Right hindlimb (tissue), 1 donor: ENCODE results near the gene LIMS2.

Experiments used
- DNase-seq: peaks from one replicate; pipeline ENCODE4 v3.0.0-alpha.2; 2018

LIMS2 gene

DNA sequence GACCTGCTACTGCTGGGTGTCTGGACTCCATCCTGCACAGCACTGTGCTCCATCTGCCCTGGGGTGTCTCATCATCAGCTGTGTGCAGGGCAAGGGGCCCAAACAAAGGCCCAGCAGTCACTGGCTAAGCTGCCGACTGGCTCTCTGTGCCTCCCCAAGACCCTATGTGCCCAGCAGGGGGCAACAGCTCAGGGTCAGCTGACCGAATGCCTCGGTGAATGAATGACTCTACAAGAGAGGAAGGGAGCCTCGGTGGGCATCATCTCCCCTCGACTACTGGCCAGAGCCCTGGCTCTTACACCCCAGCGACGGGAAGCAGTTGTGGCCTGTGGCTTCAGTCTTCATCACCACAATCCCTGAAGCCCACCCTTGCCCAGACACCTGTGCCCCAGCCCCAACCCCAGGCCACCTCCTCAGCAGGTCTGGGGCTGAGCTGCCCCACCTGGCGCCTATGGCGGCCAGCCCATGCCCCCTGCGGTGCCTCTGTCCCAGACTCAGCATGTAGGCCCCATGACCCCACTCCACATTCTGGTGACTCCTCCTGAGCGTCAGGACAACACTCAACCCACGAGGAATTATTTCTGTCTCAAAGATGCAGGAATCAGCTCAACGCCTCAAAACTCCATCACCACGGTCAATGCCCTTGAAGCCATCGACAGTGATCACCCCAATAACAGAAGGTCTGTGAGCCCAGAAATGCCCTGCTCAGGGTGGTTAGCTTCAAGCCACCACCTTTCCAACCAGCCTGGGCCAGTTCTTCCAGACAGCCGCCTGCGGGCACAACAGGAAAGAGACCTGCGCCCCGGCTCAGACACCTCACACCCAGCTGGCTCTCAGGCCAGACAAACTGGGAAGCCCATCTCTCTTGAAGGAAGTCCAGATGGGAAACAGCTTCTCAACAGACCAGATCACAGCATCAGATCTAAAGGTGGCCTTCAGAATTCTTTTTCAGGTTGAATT, 31.0 kb downstream of the LIMS2 start:
- DNase-seq: no peak

DNA sequence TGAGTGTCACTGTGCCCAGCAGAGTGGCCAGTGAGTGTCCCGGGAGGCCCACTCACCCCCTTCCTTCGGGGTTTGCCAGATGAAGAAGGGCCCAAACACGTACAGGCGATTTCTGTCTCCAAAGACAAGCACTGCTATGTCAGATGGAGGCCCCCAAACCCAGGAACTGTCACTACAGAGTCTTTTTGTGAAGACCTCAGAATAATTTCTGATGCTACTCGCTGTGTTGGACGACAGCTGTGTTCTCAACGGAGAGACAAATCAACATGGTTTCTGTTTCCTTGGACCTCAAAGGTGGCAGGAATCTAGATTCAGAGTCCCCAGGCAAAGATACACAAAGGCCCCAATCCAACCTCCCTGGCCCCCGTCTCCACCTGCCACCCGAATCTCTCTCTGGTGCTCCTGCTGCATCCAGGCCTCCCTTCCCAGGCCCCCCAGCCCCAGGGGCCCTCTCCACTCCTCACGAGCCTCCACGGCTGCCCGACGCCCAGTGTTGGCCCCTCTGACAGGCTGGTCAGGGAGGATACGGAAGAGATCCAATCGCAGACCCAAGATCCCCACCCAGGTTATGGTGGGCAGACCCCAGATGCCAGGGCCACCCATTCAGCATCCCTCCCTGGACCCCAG, 31.8 kb downstream of the LIMS2 start:
- no peak for DNase-seq

DNA sequence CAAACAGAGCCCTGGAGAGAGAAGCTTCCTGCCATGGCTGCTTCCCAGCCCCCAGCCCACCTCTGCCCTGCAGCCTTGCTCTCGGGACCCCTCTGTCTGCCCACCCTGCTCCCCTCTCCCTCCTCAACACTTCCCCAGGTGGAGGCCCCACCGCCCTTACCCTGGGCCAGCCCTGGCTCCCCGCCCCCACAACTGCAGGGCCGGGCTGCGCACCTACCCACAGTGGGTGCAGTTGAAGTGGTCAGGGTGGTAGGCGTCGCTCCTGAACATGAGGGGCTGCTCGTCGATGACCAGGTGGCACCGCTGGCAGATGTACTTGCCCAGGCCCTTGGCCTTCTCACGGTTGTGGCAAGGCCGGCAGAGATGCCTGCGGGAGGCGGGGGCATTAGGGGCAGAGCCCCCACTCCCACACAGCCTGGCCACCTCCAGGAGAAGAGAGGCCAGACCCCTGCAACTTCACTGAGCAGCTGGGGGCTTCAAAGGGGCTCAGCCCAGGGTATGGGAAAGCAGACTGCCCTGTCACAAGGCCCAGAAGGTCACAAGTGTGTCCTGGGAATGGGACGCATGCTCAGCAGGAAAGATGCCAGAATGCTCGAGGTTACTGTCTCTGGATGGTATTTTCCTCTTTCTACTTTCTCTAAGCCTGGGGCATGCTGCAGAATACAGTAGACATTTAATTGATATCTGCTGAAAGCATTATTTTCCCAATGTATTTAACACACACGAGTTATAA, 32.5 kb downstream of the LIMS2 start:
- DNase-seq: no peak

DNA sequence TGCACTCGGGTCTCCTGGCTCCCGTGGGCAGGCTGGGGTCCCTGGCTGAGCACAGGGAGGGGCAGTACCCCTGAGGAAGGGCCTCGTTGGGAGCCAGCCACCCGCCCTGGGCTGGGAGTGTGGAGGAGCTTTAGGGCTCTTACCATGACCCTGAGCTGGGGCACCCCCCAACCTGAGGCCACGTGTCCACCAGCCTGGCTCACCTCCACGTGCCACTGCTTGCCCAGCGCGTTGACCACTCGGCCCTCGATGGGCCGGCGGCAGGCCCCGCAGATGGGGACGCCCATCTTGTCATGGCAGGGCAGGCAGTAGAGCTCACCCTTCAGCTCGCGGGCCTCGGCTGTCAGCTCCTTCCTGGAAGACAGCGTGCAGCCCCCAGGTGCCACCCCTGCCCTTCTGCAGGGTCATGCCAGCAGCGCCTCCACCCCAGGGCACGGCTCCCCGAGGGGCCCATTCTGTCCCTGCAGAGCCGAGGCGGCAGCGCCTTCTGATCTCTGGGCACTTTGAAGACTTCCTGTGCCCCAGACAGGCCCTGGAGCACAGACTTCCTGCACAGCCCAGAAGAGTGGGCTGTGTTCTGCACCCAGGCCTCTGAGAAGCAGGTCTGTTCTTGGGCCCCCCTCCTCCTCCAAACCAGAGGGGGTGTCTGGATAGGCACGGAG, 33.4 kb downstream of the LIMS2 start:
- no peak for DNase-seq

DNA sequence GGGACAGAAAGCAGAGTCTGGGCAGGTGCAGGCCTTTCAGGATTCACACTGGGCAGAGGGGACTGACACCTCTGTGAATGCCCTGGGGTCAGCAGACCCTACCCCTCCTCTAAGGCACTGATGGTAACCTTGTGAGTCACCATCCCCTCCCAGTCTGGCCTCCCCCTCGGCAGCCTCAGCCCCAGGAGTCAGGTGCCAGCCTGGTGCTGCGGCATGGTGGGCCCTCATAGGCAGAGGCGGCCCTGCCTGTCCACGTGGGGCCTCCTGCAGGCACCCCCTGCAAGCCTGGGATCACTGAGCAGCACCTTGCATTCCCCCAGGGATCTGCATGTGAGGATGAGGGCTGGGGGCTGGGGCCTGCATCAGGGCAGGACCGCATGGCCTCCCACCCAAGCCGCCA, 34.2 kb downstream of the LIMS2 start:
- no peak for DNase-seq

DNA sequence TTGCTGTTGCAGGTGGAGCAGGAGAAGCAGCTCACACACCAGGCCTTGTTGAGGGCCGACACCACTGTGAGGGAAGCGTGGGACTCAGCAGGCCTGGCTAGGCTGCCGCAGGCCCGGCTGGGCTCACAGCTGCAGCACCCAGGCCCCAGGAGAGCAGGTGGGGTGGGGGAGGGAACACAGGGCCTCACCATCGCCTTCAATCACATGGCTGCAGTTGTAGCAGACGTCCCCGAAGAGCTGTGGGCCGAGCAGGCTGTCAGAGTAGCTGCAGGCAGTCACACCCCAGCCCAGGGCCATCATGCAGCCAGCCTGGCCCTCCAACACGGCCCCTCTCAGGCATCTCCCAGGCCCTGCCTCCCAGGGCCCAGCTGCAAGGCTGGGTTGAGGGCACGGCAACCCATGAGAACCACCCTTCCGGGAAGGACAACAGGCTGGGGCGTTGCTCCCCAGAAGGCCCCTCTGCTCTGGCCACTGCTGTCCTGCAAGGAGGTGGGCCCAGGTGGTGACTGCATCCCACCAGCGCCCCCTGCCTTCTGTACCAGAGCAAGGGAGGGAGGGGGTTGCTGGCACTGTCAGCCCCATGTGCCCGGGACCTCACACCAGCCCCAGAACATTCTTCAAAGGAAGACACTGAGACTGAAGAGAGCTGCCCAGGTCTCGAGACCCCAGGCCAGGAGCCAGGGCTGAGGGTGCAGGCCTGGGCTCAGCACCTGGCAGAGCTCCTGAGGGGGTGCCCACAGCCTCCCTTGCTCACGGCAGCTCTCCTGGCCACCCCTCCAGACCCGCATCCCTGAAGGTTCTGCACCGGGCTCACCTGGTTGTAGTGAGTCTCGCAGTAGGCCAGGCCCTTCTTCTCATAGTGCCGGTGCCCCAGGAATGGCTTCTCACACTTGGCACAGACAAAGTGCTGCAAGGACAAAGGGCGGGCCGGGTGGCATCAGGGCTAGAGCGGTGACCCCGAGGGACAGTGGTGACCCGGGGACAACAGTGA, 35.0 kb downstream of the LIMS2 start:
- no peak for DNase-seq

DNA sequence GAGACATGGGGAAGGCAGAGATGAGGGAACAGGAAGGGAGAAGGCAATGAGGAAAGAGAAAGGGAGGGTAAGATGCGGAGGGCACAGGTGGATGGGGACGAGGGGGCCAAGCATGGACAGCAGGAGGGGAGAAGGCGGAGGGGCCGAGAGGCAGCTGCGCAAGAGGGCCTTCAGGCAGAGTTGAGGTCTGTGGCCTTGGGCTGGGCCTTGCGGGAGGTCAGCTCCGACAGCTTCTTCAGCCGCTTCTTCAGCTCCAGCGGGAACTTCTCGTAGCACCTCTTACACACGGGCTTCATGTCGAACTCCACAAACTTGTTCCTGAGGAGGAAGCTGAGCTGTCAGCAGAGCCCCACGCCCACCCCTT, 36.2 kb downstream of the LIMS2 start:
- DNase-seq: no peak

DNA sequence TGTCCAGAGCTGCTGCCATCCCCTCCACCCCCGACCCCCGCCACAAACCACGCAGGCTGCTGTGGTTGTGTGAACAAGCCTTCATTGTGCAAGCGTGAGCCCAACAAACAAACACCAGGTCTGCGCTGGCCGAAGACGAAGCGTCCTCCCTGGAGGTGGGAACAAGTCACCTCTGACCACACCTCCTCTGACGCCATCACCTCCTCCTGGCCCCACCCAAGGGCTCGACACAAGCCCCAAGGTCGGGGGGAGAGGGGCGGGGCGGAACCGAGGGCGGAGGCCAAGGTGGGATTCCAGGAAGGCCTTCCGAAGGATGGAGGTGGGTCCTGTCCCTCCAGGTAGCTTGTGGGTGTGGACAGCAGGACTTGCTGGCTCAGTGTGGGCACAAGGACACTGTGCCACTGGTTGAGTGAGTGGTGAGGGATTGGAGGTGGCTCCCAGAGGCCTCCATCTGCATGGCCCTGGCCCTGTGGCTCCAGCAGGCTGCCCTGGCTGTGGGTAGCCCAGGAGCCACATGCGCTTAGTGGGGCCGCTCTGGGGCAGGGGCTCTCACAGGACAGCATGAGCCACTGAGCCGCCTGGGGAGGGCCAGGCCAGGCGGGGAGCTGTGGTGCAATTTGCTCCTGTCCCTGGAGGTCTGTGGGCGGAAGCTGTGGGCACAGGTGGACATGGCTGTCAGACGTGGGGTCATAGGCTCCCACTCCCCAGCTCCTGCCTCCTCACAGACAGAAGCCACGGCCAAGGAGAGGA, 36.8 kb downstream of the LIMS2 start:
- DNase-seq: no peak

DNA sequence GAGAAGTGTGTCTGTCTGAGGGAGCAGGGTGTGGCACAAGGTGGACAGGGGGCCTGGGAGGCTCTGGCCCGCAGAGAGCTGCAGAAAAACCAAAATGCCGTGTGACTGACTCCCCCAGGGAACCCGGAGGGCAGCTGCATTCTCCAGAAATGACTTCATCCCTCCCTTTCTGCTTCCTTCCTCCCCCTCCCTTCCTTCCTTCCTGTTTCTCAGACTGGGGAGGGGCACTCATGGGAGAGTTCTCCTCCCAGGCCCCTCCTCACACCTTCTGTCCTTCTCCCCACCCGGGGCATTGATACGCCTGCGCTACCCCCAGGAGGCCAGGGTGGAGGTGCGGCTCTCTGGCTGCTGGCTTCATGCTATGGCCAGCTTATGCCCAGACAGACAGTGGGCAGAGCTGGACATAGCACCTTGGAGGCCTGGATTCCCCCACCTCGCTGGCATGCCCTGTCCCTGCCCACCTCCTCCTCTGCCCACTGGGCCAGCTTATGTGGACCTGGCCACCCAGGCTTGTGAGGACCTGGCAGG, 37.5 kb downstream of the LIMS2 start:
- DNase-seq: peak; percentile 62

DNA sequence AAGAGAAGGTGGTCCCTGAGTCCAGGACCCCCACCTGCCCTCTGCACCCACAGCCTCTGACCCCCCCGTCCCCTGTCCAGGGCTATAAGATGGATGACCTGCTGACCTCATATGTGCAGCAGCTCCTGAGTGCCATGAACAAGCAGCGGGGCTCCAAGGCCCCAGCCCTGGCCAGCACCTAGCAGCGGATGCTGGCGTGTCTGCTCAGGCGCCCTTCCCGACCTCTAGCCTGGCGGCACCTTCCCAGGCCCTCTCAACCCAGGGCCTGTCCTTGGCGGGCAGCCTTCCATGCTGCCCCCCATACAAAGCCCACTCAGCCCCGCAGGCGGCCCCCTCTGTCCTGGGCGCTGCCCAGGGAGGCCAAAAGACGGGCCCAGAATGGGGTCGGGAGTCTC, 38.1 kb downstream of the LIMS2 start:
- DNase-seq: no peak

DNA sequence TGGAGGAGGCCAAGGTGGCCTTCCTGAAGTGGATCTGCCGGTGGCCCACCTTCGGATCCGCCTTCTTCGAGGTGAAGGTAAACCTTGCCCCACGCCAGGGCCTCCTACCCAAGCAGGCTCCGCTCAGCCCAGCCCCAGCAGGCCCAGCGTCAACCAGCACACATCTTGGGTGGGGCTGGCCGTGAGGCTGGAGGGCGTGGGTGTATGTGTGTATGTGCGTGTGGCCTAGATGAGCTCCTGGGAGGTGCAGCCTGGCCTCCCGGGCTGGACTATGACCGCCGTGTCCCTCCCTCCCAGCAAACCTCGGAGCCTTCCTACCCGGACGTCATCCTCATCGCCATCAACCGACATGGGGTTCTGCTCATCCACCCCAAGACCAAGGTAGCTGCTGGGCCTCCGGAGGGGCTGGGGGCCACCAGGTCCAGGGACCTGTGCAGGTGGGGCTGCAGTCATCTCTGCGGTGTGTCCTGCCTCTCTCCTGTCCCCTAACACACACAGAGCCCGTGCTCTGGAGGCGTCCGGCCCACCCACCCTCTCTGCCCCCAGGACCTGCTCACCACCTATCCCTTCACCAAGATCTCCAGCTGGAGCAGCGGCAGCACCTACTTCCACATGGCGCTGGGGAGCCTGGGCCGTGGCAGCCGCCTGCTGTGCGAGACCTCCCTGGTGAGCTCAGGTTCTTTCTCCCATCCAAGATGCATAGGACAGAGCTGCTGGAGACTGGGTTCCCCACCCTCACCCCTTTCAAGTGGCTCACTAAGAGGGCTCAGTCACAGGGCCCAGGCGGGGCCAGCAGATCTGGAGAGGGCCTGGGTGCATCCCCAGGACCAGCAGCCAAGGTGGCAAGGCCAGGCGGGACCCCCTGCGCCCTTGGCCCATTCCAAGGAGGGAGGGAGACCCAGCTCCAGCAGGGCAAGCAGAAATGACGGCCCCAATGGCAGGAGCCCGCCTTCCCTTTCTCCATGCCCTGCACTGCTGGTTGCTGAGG, 38.8 kb downstream of the LIMS2 start:
- no peak for DNase-seq

DNA sequence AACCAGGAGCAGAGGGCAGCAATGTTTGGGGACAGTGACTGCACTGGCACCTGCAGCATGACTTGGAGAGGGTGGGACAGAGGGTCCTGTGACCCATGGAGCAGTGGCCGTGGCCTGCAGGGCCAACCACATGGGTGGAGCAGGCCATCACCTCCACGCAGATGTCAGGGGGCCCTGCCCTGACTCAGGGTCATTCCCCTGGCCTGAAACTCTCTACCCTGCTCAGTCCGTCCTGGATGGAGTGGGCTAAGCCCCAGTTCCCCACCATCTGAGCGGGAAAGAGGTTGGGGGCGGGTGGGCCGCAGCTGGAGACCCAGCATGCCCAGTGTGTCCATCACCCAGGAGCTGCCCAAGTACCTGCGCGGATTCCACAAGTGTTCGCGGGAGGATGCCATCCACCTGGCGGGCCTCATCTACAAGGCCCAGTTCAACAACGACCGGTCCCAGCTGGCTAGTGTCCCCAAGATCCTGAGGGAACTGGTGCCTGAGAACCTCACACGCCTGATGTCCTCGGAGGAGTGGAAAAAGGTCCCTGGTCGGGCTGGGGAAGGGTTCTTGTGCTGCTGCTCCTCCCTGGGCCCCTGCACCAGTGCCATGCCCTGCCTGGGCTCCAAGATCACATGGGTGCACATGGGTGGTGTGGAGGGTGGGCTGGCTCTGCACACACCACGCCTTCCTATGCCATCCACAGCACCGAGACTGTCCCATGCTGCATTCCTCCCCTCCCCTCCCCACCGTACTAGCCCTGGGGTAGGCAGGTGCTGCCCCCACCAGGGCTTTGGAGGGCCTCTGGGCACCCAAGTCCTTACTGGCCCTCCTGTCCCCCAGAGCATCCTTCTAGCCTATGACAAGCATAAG, 39.7 kb downstream of the LIMS2 start:
- no peak for DNase-seq

DNA sequence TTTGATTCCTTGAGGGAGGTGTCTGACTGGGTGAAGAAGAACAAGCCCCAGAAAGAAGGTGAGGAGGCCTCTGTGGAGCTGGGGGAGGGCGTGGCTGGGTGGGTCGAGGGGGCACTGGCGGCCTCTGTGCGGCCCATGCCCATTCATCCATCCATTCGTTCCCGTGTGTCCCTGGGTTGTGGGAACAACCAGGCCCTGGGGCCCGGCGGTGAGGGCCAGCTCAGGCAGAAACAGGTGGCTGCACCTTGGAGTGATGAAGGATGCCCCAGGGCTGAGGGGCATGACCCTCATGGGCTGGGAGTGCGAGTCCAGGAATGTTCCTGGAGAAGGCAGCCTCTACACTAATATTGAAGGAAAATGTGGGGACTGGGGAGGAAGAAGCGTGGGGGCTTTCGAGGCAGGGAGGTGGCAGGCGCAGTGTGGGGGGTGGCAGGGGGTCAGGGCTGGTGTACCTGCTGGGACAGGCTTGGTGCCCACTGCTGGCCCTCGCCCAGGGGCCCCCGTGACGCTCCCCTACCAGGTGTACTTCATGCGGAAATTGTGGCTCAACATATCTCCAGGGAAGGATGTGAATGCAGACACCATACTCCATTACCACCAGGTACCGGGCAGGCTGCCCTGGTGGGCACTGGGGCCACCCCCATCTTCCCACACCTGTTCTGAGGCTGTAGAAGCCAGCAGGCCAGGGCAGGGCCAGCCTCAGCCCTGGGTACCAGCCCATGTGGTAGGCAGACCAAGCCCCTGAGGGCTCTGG, 40.5 kb downstream of the LIMS2 start:
- DNase-seq: no peak

DNA sequence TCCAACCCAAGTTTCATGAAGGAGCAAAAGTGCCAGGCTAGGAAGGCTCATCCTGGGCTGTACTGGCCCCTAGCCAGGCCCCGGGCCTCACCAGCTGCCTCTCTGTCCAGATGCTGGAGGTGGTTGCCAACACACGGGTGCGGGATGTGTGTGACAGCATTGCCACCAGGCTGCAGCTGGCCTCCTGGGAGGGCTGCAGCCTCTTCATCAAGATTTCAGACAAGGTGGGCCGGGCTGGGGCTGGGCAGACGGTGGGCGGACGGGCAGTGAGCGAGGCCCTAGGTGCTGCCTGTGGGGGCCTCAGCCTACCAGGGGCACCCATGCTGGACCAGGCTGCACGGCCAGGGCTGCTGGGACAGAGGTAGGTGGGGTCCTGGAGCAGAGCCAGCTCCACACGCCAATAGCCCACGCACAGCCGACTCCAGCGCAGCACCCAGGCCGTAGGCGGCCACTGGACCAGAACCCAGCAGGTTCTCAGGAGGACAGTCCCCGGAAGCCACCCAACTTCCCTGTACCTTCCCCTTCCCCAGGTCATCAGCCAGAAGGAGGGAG, 41.2 kb downstream of the LIMS2 start:
- peak; percentile 59 for DNase-seq

DNA sequence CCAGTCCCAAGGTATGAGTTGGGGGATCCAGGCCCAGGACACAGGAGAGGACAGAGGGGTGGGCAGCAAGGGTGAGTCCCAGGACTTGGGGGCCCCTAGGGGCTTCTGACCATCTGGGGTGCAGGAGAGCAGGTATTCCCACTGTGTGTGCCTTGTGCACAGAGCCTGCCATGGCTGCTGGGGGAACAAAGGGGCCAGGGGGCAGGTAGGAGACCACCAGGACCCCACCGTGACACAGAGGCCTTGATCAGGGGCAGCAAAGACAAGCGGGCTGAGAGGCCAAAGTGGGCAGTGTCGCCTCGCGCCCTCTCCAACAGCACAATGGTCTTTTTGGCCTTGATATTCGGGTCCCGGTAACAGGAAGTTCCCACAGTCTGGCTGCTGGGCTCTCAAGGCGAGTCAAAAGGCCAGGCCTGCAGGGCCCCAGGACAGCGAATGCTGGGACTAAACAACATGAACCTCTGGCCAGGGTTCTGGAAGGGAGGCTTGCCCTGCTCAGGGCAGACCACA, 41.7 kb downstream of the LIMS2 start:
- no peak for DNase-seq

DNA sequence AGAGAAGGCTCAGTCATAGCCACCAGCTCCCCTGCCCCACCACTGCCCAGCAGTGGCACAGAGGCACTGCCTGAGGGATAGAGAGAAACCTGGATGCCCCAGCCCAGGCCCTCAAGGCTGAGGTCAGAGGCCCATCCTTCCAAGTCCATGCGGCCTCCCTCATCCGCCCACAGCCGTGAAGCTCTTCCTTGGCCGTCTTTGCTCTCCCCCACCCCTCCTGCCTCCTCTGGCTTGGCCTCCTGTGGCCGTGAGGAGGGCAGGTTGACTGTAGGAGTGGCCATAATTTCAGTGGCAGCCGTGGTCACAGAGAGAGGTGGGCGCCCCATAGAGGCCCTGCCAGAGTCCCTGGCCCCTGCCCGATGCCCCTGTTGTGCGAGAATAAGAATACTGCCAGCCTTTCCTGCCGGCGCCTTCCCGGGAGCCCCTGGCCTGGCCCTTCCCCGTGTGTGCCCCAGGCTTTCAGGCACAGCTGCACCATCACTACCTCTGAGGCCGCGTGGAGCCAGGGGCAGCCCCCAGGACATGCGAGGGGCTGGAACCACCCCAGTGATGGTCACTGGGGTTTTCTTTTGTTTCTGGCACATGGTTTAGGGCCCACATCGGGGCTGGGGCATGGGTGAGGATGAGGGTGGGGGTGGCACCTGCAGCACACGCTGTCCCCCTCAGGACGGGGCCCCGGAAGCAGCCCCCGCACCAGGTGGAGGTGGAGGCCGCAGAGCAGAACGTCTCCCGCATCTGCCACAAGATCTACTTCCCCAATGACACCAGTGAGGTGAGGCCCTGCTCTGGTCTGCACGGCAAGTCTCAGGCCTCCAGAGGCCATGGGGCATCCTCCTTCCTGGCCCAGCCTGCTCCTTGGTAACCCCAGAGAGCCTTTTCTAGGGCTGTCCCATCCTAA, 42.5 kb downstream of the LIMS2 start:
- no peak for DNase-seq
